Measurements from ENCODE around the gene POLE4. TPM values are rescaled to one million over a fixed set of nuclear protein-coding genes. Genes with fewer than 3 reads are reported as not detected.

Gene POLE4
- polyA plus RNA-seq, 1 of the 3 experiments (the other 2 are of a cell fraction) = 42.1 TPM

GRCh38 chr2:74938264-74938663 is 20.2 kb upstream of the POLE4 start:
- Histone ChIP-seq H3K4me2 (no peak overlapping the region), H3K9me3 (no peaks in the 10 kb centered on the region), H3F3A (replicated peaks; ENCODE audit: insufficient read depth) (no peaks in the 10 kb centered on the region), H3K4me1 (ENCODE audit: control insufficient read depth in 1 of 2, insufficient read depth in 2 of 2, low read depth in 1 of 2, low read length in 1 of 2) (no peaks in the 10 kb centered on the region; a peak in 1 of 4 replicates), H3K27ac (ENCODE audit: low read depth in 2 of 2, low read length in 1 of 2) (no peak overlapping the region), H2AFZ (ENCODE audit: low read depth) (no peak overlapping the region), H4K20me1 (ENCODE audit: insufficient read depth) (no peaks in the 10 kb centered on the region), H3K4me3 (ENCODE audit: low read depth in 2 of 2, low read length in 1 of 2) (no peak overlapping the region), H3K79me2 (ENCODE audit: insufficient read depth) (no peaks in the 10 kb centered on the region), H3K9me2 (no peaks in the 10 kb centered on the region), H3K27me3 (ENCODE audit: insufficient read depth) (no peaks in the 10 kb centered on the region), H3K36me3 (replicated peaks in 1 of 2; ENCODE audit: control insufficient read depth in 1 of 2, insufficient read depth in 2 of 2, low read length in 1 of 2) (no peaks in the 10 kb centered on the region), H3K9ac (no peak overlapping the region)
- ChIA-PET CTCF (no interaction called here), POLR2A (no interaction called here)
- TF ChIP-seq EP300 (IDR thresholded peaks at IDR 0.05; ENCODE audit: borderline replicate concordance in 1 of 2, low read depth in 1 of 2, low read length in 1 of 2) = no peak
- TF ChIP-seq CTCF (IDR thresholded peaks at IDR 0.05) = no peak
- TF ChIP-seq, protein P1, sequence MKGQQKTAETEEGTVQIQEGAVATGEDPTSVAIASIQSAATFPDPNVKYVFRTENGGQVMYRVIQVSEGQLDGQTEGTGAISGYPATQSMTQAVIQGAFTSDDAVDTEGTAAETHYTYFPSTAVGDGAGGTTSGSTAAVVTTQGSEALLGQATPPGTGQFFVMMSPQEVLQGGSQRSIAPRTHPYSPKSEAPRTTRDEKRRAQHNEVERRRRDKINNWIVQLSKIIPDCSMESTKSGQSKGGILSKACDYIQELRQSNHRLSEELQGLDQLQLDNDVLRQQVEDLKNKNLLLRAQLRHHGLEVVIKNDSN (IDR thresholded peaks at IDR 0.05; ENCODE audit: borderline replicate concordance, low read depth) = no peak
- no peak for TF ChIP-seq NRF1 (IDR thresholded peaks at IDR 0.05; ENCODE audit: low read depth, low read length)
- no peak for DNase-seq
- WGBS (ENCODE audit: low lambda C conversion rate) = 78% methylated on average over 4 of the region's 4 CpGs

DNA sequence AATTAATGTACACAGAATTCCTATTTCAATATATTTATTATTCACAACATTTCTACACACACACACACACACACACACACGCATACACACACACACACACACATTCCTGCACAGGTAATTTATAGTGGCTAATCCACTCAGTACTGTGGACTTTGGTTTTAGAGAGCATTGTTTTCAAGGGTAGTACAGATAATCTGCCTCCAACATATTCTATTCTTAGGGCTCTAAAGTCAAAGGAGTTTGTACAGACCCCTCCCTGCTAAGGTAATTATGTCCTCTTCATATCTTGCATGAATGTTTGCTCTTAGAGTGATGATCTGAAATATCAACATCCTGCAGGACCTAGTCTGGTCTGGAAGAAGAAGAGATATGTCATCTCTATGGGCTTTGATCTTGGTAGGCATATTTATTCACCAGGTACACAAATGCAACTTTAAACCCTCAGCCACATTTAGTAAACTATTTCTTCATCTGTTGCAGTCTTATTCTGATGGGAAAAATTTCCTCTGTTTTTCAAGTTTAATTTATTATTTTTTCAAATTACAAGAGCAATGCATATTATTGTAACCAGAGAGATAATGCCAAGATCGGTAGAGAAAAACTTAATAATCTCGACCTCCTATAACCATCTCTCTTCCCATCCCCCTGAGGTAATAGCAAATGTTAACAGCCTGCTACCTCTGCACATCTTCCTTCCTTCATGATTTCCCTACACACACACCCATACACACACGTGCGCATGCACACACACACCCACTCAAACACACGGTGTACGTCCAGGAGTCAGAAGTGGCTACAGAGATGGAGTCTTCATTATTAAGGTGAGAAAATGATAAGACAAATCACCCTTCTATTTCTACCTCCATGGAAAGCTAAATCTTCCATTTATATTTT is 18.3 kb upstream of the POLE4 start:
- DNase-seq = no peak
- ChIA-PET POLR2A (no interaction called here), CTCF (no interaction called here)
- TF ChIP-seq USF2 (IDR thresholded peaks at IDR 0.05; ENCODE audit: borderline replicate concordance, low read depth, low read length) (no peak), RAD21 (IDR thresholded peaks at IDR 0.05; ENCODE audit: low read length) (no peak), IRF3 (IDR thresholded peaks at IDR 0.05; ENCODE audit: low read depth, low read length) (no peak), MAX (IDR thresholded peaks at IDR 0.05; ENCODE audit: low read depth) (no peak), SIN3A (IDR thresholded peaks at IDR 0.05; ENCODE audit: borderline replicate concordance, low read depth, low read length) (no peak), EP300 (IDR thresholded peaks at IDR 0.05; ENCODE audit: borderline replicate concordance in 1 of 2, low read depth in 1 of 2, low read length in 1 of 2) (no peak), NRF1 (IDR thresholded peaks at IDR 0.05; ENCODE audit: low read depth, low read length) (no peak), TCF12 (IDR thresholded peaks at IDR 0.05) (no peak), CTCF (IDR thresholded peaks at IDR 0.05) (no peak), FOXJ3 (CRISPR knock-in tag; IDR thresholded peaks at IDR 0.05) (no peak), RFX5 (IDR thresholded peaks at IDR 0.05; ENCODE audit: low read length) (no peak)
- TF ChIP-seq, protein P2, sequence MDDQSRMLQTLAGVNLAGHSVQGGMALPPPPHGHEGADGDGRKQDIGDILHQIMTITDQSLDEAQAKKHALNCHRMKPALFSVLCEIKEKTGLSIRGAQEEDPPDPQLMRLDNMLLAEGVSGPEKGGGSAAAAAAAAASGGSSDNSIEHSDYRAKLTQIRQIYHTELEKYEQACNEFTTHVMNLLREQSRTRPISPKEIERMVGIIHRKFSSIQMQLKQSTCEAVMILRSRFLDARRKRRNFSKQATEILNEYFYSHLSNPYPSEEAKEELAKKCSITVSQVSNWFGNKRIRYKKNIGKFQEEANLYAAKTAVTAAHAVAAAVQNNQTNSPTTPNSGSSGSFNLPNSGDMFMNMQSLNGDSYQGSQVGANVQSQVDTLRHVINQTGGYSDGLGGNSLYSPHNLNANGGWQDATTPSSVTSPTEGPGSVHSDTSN (IDR thresholded peaks at IDR 0.05) = no peak
- Histone ChIP-seq H3K27me3 (ENCODE audit: insufficient read depth) (no peaks in the 10 kb centered on the region), H3K27ac (ENCODE audit: low read depth in 2 of 2, low read length in 1 of 2) (no peak overlapping the region), H3K9ac (no peak overlapping the region), H3K9me2 (no peaks in the 10 kb centered on the region), H3K36me3 (replicated peaks in 1 of 2; ENCODE audit: control insufficient read depth in 1 of 2, insufficient read depth in 2 of 2, low read length in 1 of 2) (no peaks in the 10 kb centered on the region), H3K79me2 (ENCODE audit: insufficient read depth) (no peaks in the 10 kb centered on the region), H3K4me2 (no peak overlapping the region), H2AFZ (ENCODE audit: low read depth) (no peak overlapping the region), H3K4me3 (ENCODE audit: low read depth in 2 of 2, low read length in 1 of 2) (no peak overlapping the region), H4K20me1 (ENCODE audit: insufficient read depth) (no peaks in the 10 kb centered on the region), H3F3A (replicated peaks; ENCODE audit: insufficient read depth) (no peaks in the 10 kb centered on the region), H3K4me1 (ENCODE audit: control insufficient read depth in 1 of 2, insufficient read depth in 2 of 2, low read depth in 1 of 2, low read length in 1 of 2) (no peaks in the 10 kb centered on the region; a peak in 1 of 4 replicates), H3K9me3 (no peaks in the 10 kb centered on the region)
- 74% methylated on average over 7 of the region's 7 CpGs for WGBS (ENCODE audit: low lambda C conversion rate)
